OCI-LY1 (cell line): ENCODE measurements around the gene BANF2.
A peak's percentile ranks its signal among the peaks of the same experiment; 100 is the strongest.

Source experiments
- H2AFZ ChIP-seq: fragments of 200-600 bp; sonication (generic), shearing (Covaris generic); 2 replicates; pipeline ENCODE4 v1.6.0; 2014; ENCODE audit warnings: antibody characterized with exemption, mild to moderate bottlenecking, low read length
- H3F3A ChIP-seq: fragments of 200-600 bp; sonication (generic), shearing (Covaris generic); 2 replicates; pipeline ENCODE4 v1.6.0; 2014; ENCODE audit warnings: mild to moderate bottlenecking, antibody characterized with exemption, low read length, moderate library complexity; ENCODE audit not compliant: insufficient read depth
- H3K27ac ChIP-seq: fragments of 200-600 bp; sonication (generic); 2 replicates; pipeline ENCODE4 v1.5.1; 2014; ENCODE audit warnings: low read length, mixed run types, mild to moderate bottlenecking, low read depth; ENCODE audit not compliant: poor library complexity, severe bottlenecking
- H3K27me3 ChIP-seq: fragments of 200-600 bp; sonication (generic); 2 replicates; pipeline ENCODE4 v1.6.0; 2014; ENCODE audit warnings: antibody characterized with exemption, mild to moderate bottlenecking, low read length, moderate library complexity; ENCODE audit not compliant: insufficient read depth
- H3K36me3 ChIP-seq: fragments of 200-600 bp; sonication (generic); 2 replicates; pipeline ENCODE4 v1.6.1; 2014; ENCODE audit warnings: mild to moderate bottlenecking, antibody characterized with exemption, low read length, moderate library complexity, mixed read lengths; ENCODE audit not compliant: insufficient read depth
- H3K4me1 ChIP-seq: fragments of 200-600 bp; sonication (generic); 2 replicates; pipeline ENCODE4 v1.5.1; 2014; ENCODE audit warnings: mild to moderate bottlenecking, low read length, moderate library complexity; ENCODE audit not compliant: insufficient read depth, severe bottlenecking
- H3K4me2 ChIP-seq: fragments of 200-600 bp; sonication (generic), shearing (Covaris generic); 2 replicates; pipeline ENCODE4 v1.6.1; 2014; ENCODE audit warnings: low read length
- H3K4me3 ChIP-seq: fragments of 200-600 bp; sonication (generic); 2 replicates; pipeline ENCODE4 v1.5.1; 2014; ENCODE audit warnings: low read length, low read depth, mild to moderate bottlenecking, mixed read lengths; ENCODE audit not compliant: poor library complexity, severe bottlenecking
- H3K79me2 ChIP-seq: fragments of 200-600 bp; shearing (Covaris generic); 2 replicates; pipeline ENCODE4 v1.6.1; 2016; ENCODE audit warnings: mixed run types, low read length, mixed read lengths; ENCODE audit not compliant: insufficient read depth
- H3K9ac ChIP-seq: fragments of 200-600 bp; sonication (generic), shearing (Covaris generic); 2 replicates; pipeline ENCODE4 v1.6.1; 2014; ENCODE audit warnings: mild to moderate bottlenecking, low read length, mixed read lengths
- H3K9me2 ChIP-seq: fragments of 200-600 bp; sonication (generic), shearing (Covaris generic); 2 replicates; pipeline ENCODE4 v1.6.1; 2014; ENCODE audit warnings: low read depth, mild to moderate bottlenecking, low read length, mixed read lengths
- H3K9me3 ChIP-seq: fragments of 200-600 bp; shearing (Covaris generic); 2 replicates; pipeline ENCODE4 v1.6.1; 2014; ENCODE audit warnings: low read length, mixed read lengths
- H4K20me1 ChIP-seq: fragments of 200-600 bp; sonication (generic), shearing (Covaris generic); 2 replicates; pipeline ENCODE4 v1.6.0; 2016; ENCODE audit warnings: mild to moderate bottlenecking, low read length; ENCODE audit not compliant: insufficient read depth
- CTCF ChIP-seq: fragments of 200-600 bp; sonication (generic), shearing (Covaris generic); IDR thresholded peaks from 2 replicates; pipeline ENCODE4 v1.5.1; 2017; ENCODE audit warnings: mild to moderate bottlenecking, antibody characterized with exemption, low read length, moderate library complexity, mixed read lengths
- EZH2 ChIP-seq: fragments of 200-600 bp; sonication (generic), shearing (Covaris generic); IDR thresholded peaks from 2 replicates; pipeline ENCODE4 v1.8.0; 2017; ENCODE audit warnings: borderline replicate concordance, mixed run types, mild to moderate bottlenecking, antibody characterized with exemption, low read length, moderate library complexity, mixed read lengths

The BANF2 gene

GRCh38 chr20:17662333-17663039 is 37.3 kb upstream of the BANF2 start:
- H4K20me1 ChIP-seq: no peaks in the 10 kb centered on the region
- no peak for TF ChIP-seq EZH2
- no peak for TF ChIP-seq CTCF
- no peaks in the 10 kb centered on the region for H3F3A ChIP-seq
- H3K27me3 ChIP-seq: no peaks in the 10 kb centered on the region
- H3K36me3 ChIP-seq: peaks cover 26% of the 10 kb centered on the region
- H3K9me2 ChIP-seq: no peaks in the 10 kb centered on the region
- peak overlapping the region; percentile 57 for H3K9ac ChIP-seq
- peaks cover 57% of the 10 kb centered on the region for H3K4me1 ChIP-seq
- H3K4me2 ChIP-seq: peak overlapping the region; percentile 76
- H3K79me2 ChIP-seq: peaks cover 6% of the 10 kb centered on the region
- H2AFZ ChIP-seq: no peak overlapping the region
- no peaks in the 10 kb centered on the region for H3K9me3 ChIP-seq
- H3K27ac ChIP-seq: peak overlapping the region; percentile 79
- peak overlapping the region; percentile 48 for H3K4me3 ChIP-seq

GRCh38 chr20:17663040-17663399 is 36.7 kb upstream of the BANF2 start:
- peak overlapping the region; percentile 48 for H3K4me3 ChIP-seq
- H3K9ac ChIP-seq: peak overlapping the region; percentile 57
- TF ChIP-seq EZH2: no peak
- TF ChIP-seq CTCF: no peak
- no peaks in the 10 kb centered on the region for H3K9me2 ChIP-seq
- H3F3A ChIP-seq: no peaks in the 10 kb centered on the region
- H3K36me3 ChIP-seq: peaks cover 25% of the 10 kb centered on the region
- H3K27me3 ChIP-seq: no peaks in the 10 kb centered on the region
- peaks cover 6% of the 10 kb centered on the region for H3K79me2 ChIP-seq
- peak overlapping the region; percentile 76 for H3K4me2 ChIP-seq
- no peaks in the 10 kb centered on the region for H4K20me1 ChIP-seq
- no peaks in the 10 kb centered on the region for H3K9me3 ChIP-seq
- H3K4me1 ChIP-seq: peaks cover 62% of the 10 kb centered on the region
- peak overlapping the region; percentile 79 for H3K27ac ChIP-seq
- H2AFZ ChIP-seq: no peak overlapping the region

- Histone ChIP-seq H3K79me2 (peaks cover 6% of the 10 kb centered on the region), H3K4me1 (peaks cover 64% of the 10 kb centered on the region), H3K27me3 (no peaks in the 10 kb centered on the region), H3F3A (no peaks in the 10 kb centered on the region), H3K9me3 (no peaks in the 10 kb centered on the region), H2AFZ (no peak overlapping the region), H4K20me1 (no peaks in the 10 kb centered on the region), H3K36me3 (peaks cover 21% of the 10 kb centered on the region), H3K27ac (peak overlapping the region; percentile 79), H3K4me3 (peak overlapping the region; percentile 48), H3K9ac (peak overlapping the region; percentile 57), H3K9me2 (no peaks in the 10 kb centered on the region), H3K4me2 (peak overlapping the region; percentile 76)
- TF ChIP-seq EZH2 (no peak), CTCF (no peak)
These were observed 36.3 kb upstream of the BANF2 start for GRCh38 chr20:17663486-17663885.
